Kidney epithelial cell (primary cell): Measurements from ENCODE around the gene ZNF678. TPM values are rescaled to one million over a fixed set of nuclear protein-coding genes. Genes with fewer than 3 reads are reported as not detected.
"Not testable (repeated sequence)": the region's sequence is repeated elsewhere in the genome, so short reads cannot be mapped to it uniquely, and the experiment has no call there.

Experiments
- DNase-seq: peaks from one replicate; pipeline ENCODE4 v3.0.0-alpha.2; 2010; ENCODE audit warnings: low read depth
- H3K27me3 ChIP-seq: 2 replicates; pipeline ENCODE4 v1.6.0; 2011; ENCODE audit warnings: low read length; ENCODE audit not compliant: control insufficient read depth, insufficient read depth
- H3K36me3 ChIP-seq: 2 replicates; pipeline ENCODE4 v1.5.1; 2011; ENCODE audit warnings: low read length; ENCODE audit not compliant: control insufficient read depth, insufficient read depth
- H3K4me3 ChIP-seq: 2 replicates; pipeline ENCODE4 v1.5.1; 2011; ENCODE audit warnings: low read depth, mild to moderate bottlenecking, control low read depth, low read length
- CTCF ChIP-seq: IDR thresholded peaks from 2 replicates; pipeline ENCODE4 v1.5.1; 2011; ENCODE audit warnings: mild to moderate bottlenecking, moderate library complexity, low read length, control low read depth, inconsistent platforms; ENCODE audit not compliant: insufficient read depth, poor library complexity, severe bottlenecking
- total RNA-seq: library from RNA; depleted of rRNA; stranded (reverse); fragments of >200 nt; gene quantifications from 2 replicates; pipeline ENCODE4 v1.2.3, GENCODE V29; 2015

Gene ZNF678
- total RNA-seq, 1 donor from 2014 or later = 7.6 TPM

- DNase-seq = no peak
- no peak for TF ChIP-seq CTCF
- Histone ChIP-seq H3K36me3 (no peaks in the 10 kb centered on the region), H3K27me3 (no peaks in the 10 kb centered on the region), H3K4me3 (no peak overlapping the region)
Measured at GRCh38 chr1:227707846-227708245, 144.5 kb downstream of the ZNF678 start.

- no peak for DNase-seq
- no peaks in the 10 kb centered on the region for H3K27me3 ChIP-seq
- H3K4me3 ChIP-seq = no peak overlapping the region
- no peak for TF ChIP-seq CTCF
- no peaks in the 10 kb centered on the region for H3K36me3 ChIP-seq
Measured at GRCh38 chr1:227709451-227709850, 146.1 kb downstream of the ZNF678 start.

GRCh38 chr1:227710474-227710873 is 147.1 kb downstream of the ZNF678 start:
- H3K4me3 ChIP-seq, H3K36me3 ChIP-seq, DNase-seq, H3K27me3 ChIP-seq: not testable (repeated sequence)

GRCh38 chr1:227712648-227713047 is 149.3 kb downstream of the ZNF678 start:
- TF ChIP-seq CTCF = no peak
- Histone ChIP-seq H3K4me3 (no peak overlapping the region), H3K36me3 (no peaks in the 10 kb centered on the region), H3K27me3 (no peaks in the 10 kb centered on the region)
- DNase-seq = no peak

GRCh38 chr1:227718932-227719331 is 155.6 kb downstream of the ZNF678 start:
- no peak for TF ChIP-seq CTCF
- Histone ChIP-seq H3K4me3 (no peak overlapping the region), H3K36me3 (no peaks in the 10 kb centered on the region), H3K27me3 (no peaks in the 10 kb centered on the region)
- no peak for DNase-seq

GRCh38 chr1:227723474-227723873 is 160.1 kb downstream of the ZNF678 start:
- DNase-seq = no peak
- TF ChIP-seq CTCF = no peak
- Histone ChIP-seq H3K36me3 (no peaks in the 10 kb centered on the region), H3K27me3 (no peaks in the 10 kb centered on the region), H3K4me3 (no peak overlapping the region)
